ENCODE data around the gene CEP152.

CEP152 gene

DNA sequence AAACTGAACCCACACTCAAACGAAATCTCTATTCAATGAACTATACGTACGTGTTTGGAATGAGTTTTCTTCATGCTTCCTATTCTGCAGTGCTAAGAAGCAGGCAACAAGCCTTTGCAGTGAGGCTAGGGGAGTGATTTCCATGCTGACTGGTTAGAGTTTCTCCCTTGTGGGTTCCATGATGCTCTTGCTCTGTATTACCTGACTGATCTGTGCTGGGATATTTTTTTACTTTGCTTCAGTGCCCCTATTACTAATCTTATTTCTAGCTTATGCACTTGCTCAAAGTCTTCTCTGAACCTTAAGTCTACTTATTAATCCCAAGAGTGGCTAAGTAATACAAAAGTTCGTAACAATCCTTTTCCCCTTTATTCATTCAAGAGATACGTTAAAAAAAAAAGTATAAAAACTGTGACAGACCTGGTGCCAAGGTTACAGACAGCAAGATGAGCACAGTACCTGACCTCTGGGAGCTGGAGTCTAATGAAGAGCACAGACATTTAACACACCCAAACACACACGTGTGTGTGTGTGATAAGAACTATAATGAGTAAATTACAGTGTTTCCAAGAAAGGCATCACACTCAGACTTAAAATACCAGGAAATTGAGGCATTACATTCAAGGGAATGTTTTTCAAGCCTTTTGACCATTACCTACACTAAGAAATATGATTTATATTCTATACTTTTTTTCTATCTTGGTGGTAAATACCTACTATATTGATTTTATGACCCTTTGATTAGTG is 114.9 kb downstream of the CEP152 start:
- TF ChIP-seq, protein P1, sequence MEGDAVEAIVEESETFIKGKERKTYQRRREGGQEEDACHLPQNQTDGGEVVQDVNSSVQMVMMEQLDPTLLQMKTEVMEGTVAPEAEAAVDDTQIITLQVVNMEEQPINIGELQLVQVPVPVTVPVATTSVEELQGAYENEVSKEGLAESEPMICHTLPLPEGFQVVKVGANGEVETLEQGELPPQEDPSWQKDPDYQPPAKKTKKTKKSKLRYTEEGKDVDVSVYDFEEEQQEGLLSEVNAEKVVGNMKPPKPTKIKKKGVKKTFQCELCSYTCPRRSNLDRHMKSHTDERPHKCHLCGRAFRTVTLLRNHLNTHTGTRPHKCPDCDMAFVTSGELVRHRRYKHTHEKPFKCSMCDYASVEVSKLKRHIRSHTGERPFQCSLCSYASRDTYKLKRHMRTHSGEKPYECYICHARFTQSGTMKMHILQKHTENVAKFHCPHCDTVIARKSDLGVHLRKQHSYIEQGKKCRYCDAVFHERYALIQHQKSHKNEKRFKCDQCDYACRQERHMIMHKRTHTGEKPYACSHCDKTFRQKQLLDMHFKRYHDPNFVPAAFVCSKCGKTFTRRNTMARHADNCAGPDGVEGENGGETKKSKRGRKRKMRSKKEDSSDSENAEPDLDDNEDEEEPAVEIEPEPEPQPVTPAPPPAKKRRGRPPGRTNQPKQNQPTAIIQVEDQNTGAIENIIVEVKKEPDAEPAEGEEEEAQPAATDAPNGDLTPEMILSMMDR (IDR thresholded peaks at IDR 0.05; ENCODE audit: low read depth, low read length, missing control alignments): no peak
- no peak overlapping the region for H3K4me3 ChIP-seq (ENCODE audit: low read depth, low read length)
- no peaks in the 10 kb centered on the region for H3K36me3 ChIP-seq (replicated peaks)
- H3K27ac ChIP-seq: peak overlapping the region; percentile 85
- in situ Hi-C loops (cut with HindIII; ENCODE audit: low pct_ligation_motif_present, low sequenced_read_pairs): no loop called here
- H3K27me3 ChIP-seq (replicated peaks): no peaks in the 10 kb centered on the region
- DNase-seq: no peak

DNA sequence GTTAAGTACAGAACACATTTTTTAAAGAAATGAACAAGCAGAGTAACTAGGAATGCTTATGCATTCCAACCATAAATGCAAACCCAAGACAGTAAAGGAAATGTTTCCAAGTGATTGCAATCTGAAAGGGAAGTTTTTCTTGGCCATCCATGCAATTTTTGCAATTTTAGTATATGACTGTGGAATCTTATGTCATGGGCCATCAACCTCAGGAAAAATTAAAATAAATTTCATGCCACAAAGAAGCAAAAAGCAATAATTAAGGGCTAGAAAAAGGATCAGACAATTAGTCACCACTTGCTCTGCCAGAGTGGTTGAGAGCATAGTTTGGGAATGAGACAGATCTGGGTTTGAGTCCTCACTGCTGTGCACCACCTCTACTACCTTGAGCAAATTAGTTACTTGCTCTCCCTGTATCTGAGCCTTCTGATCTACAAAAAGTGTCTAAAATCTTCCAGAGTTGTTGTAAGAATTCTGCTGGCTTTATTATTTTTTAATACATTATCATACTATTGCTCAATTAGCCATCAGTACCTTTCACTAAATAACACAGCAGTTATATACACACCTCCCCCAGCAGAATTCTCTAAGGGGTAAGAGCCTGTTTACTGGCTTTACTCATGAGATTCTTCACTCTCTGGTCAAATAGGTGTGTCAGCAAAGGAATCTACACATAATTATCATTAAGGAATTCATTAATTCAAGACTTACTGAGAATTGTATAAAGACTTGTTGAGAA is 115.6 kb downstream of the CEP152 start:
- H3K27ac ChIP-seq: peak overlapping the region; percentile 85
- H3K36me3 ChIP-seq (replicated peaks): no peaks in the 10 kb centered on the region
- DNase-seq: peak; percentile 87
- no peaks in the 10 kb centered on the region for H3K27me3 ChIP-seq (replicated peaks)
- TF ChIP-seq, protein P1 (IDR thresholded peaks at IDR 0.05; ENCODE audit: low read depth, low read length, missing control alignments): no peak
- H3K4me3 ChIP-seq (ENCODE audit: low read depth, low read length): no peak overlapping the region
- in situ Hi-C loops (cut with HindIII; ENCODE audit: low pct_ligation_motif_present, low sequenced_read_pairs): no loop called here

DNA sequence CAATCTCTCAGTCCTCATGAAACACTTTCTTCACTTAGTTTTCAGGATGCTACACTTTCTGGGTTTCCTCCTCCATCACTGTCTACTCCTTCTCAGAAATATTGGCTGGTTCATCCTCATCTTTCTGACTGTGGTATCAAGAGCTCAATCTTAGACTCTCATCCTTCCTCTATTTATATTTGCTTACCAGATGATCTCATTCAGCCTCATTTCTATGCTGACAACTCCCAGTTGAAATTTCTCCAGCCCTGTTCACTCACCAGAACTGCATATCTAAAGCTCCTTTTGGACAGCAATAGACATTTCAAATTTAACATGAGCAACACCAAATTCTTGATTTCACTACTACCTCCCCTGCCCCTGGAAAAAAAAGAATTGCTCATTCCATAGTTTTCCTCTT is 117.4 kb downstream of the CEP152 start:
- no peaks in the 10 kb centered on the region for H3K27me3 ChIP-seq (replicated peaks)
- no peak overlapping the region for H3K4me3 ChIP-seq (ENCODE audit: low read depth, low read length)
- DNase-seq: peak; percentile 63
- peak overlapping the region; percentile 85 for H3K27ac ChIP-seq
- TF ChIP-seq, protein P1 (IDR thresholded peaks at IDR 0.05; ENCODE audit: low read depth, low read length, missing control alignments): no peak
- in situ Hi-C loops (cut with HindIII; ENCODE audit: low pct_ligation_motif_present, low sequenced_read_pairs): no loop called here
- no peaks in the 10 kb centered on the region for H3K36me3 ChIP-seq (replicated peaks)

DNA sequence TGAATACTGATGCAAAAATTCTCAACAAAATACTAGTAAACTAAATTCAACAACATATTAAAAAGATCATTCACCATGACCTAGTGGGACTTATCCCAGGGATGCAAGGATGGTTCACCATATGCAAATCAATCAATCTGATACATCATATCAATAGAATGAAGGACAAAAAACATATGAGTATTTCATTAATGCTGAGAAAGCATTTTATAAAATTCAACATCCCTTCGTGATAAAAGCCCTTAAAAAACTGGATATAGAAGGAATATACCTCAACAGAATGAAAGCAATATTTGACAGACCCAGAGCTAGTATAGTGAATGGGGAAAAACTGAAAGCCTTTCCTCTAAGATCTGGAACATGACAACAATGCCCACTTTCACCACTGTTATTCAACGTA is 122.4 kb downstream of the CEP152 start:
- TF ChIP-seq, protein P1 (IDR thresholded peaks at IDR 0.05; ENCODE audit: low read depth, low read length, missing control alignments): no peak

More for the DNA sequence above, 122.4 kb downstream of the CEP152 start:
- no peak for DNase-seq
- Histone ChIP-seq H3K36me3 (replicated peaks) (no peaks in the 10 kb centered on the region), H3K27me3 (replicated peaks) (no peaks in the 10 kb centered on the region), H3K27ac (no peak overlapping the region), H3K4me3 (ENCODE audit: low read depth, low read length) (no peak overlapping the region)
- in situ Hi-C loops (cut with HindIII; ENCODE audit: low pct_ligation_motif_present, low sequenced_read_pairs): no loop called here

Data from brain microvascular endothelial cell (primary cell).